Breast epithelium (tissue), 3 donors: ENCODE measurements around the gene SLC38A3.

ENCODE experiments used
- POLR2A ChIP-seq: fragments of 450-650 bp; IDR thresholded peaks from one replicate; pipeline ENCODE4 v1.6.1; 2016; ENCODE audit warnings: antibody characterized with exemption, mild to moderate bottlenecking, moderate library complexity
- POLR2AphosphoS5 ChIP-seq, 3 donors: sonication (generic); formaldehyde crosslinking; IDR thresholded peaks; one replicate each; pipeline ENCODE4 v1.6.1; 2017; ENCODE audit warnings: antibody characterized with exemption in 3 of 3
- TF ChIP-seq, protein P1 (sequence below), 3 donors: fragments of 450-650 bp; IDR thresholded peaks; one replicate each; pipeline ENCODE4 v1.5.1; 2016 to 2017; ENCODE audit warnings: antibody characterized with exemption in 3 of 3, mild to moderate bottlenecking in 3 of 3, moderate library complexity in 3 of 3

DNA sequence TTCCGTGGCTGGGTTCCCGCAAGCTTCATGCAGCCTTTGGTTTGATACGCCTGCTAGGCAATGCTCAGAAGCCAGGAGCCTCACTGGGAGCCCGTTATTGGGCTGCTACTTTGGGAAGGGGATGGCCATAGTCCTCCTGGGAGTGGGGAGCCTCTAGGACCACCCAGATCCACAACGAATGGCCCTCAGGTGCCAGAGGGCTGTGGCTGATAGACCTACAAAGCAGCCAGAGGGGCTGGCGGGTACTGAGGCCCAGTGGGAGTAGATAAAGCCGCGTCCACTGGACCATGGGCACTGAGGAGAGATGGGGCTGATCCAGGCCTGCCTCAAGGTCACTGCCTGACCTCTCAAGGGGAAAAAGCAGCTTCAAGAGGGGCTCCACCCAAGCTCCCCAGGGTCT is 12.9 kb upstream of the SLC38A3 start:
- TF ChIP-seq, protein P1, sequence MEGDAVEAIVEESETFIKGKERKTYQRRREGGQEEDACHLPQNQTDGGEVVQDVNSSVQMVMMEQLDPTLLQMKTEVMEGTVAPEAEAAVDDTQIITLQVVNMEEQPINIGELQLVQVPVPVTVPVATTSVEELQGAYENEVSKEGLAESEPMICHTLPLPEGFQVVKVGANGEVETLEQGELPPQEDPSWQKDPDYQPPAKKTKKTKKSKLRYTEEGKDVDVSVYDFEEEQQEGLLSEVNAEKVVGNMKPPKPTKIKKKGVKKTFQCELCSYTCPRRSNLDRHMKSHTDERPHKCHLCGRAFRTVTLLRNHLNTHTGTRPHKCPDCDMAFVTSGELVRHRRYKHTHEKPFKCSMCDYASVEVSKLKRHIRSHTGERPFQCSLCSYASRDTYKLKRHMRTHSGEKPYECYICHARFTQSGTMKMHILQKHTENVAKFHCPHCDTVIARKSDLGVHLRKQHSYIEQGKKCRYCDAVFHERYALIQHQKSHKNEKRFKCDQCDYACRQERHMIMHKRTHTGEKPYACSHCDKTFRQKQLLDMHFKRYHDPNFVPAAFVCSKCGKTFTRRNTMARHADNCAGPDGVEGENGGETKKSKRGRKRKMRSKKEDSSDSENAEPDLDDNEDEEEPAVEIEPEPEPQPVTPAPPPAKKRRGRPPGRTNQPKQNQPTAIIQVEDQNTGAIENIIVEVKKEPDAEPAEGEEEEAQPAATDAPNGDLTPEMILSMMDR (IDR thresholded peaks at IDR 0.05) = no peak
- no peak for TF ChIP-seq POLR2A
- TF ChIP-seq POLR2AphosphoS5 (IDR thresholded peaks at IDR 0.05) = no peak
